Stimulated activated CD4-positive, alpha-beta T cell treated with anti-CD3 and anti-CD28 coated beads, Interleukin-1b, Interleukin-23, amount 100 ng/mL, for 48 hours (primary cell): ENCODE data around the gene NEGR1.

ENCODE experiments used
- DNase-seq: peaks from one replicate; pipeline ENCODE4 v3.0.0-alpha.2; 2020

NEGR1 gene

GRCh38 chr1:71532343-71532742, 750.0 kb downstream of the NEGR1 start:
- DNase-seq, result no peak

GRCh38 chr1:71526824-71527223, 755.5 kb downstream of the NEGR1 start:
- DNase-seq, result no peak

GRCh38 chr1:71522721-71523120, 759.6 kb downstream of the NEGR1 start:
- no peak for DNase-seq

DNA sequence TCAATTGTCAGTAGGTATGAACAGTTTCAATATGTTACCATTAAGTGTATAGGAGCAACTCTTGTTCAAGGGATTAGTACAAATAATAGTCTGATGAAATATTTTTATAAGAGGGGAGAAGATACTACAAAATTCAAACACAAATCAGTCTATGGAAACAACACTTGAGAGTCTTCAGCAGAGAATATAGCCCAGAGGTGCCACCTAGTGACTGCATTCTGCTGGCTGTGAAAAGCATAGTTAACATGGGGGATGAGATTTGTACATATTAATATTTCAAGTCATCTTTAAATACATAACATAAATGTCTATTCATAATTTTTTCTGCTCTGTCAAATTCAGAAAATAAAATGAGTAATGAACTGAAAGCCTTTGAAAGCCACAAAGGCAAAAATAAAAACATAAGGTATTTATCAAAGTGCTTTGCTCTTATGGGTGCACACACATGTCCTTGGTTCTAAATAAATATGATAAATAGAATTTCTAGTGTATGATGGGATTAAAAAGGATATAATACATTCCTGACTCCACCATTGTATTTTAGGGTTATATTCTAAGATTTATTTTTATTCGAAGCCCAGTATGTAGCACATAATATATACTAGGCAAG, 760.6 kb downstream of the NEGR1 start:
- DNase-seq, result no peak

GRCh38 chr1:71511505-71511904, 770.8 kb downstream of the NEGR1 start:
- DNase-seq, result no peak

- DNase-seq, result no peak
Observed at GRCh38 chr1:71510725-71511124, 771.6 kb downstream of the NEGR1 start.

GRCh38 chr1:71509051-71509595, 773.2 kb downstream of the NEGR1 start:
- no peak for DNase-seq

- DNase-seq, result no peak
Observed at GRCh38 chr1:71502006-71502405, 780.3 kb downstream of the NEGR1 start.

GRCh38 chr1:71498542-71498941, 783.8 kb downstream of the NEGR1 start:
- no peak for DNase-seq

DNA sequence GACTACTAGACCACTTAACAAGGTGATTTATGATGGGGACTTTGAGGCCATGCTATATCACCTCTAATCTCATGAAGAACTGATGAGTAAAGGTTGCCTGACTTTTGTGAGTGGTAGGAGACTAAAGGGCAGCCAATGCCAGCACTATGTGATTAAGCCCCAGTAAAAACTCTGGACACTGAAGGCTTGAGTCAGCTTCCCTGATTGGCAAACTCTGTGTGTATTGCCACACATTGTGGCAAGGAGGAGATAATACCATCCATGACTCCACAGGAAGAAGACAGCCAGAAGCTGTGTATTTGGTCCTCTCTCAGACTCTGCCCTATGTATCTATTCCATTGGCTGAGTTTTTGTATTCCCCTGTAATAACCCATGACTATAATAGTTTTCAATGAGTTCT, 788.2 kb downstream of the NEGR1 start:
- no peak for DNase-seq

- no peak for DNase-seq
Observed at GRCh38 chr1:71492298-71493041, 789.9 kb downstream of the NEGR1 start.

- no peak for DNase-seq
Observed at GRCh38 chr1:71490432-71490831, 791.9 kb downstream of the NEGR1 start.

- no peak for DNase-seq
Observed at GRCh38 chr1:71488555-71489252, 793.6 kb downstream of the NEGR1 start.

- DNase-seq, result no peak
Observed at GRCh38 chr1:71473331-71473730, 809.0 kb downstream of the NEGR1 start.

GRCh38 chr1:71465093-71465492, 817.2 kb downstream of the NEGR1 start:
- no peak for DNase-seq

- DNase-seq, result no peak
Observed at GRCh38 chr1:71464016-71464415, 818.3 kb downstream of the NEGR1 start.

- no peak for DNase-seq
Observed at GRCh38 chr1:71463144-71463543, 819.2 kb downstream of the NEGR1 start.

DNA sequence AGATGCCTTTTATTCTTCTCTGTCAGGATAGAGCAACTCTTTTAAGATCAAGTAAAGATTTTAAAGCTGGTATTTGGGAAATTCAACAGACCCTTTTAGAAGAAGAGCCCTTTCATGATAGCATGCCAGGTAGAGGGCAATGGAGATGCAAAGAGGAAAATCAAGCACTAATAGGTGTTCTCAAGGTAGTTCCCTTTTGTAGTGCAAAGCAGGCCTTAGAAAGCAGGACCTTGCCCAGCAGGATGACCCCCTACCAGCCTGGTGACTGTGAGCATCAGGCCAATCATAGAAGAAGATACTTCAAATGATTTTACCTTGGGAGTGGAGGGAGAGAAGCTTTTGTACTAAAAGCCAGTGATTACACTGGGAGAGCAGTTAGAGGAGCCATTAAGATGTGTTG, 820.1 kb downstream of the NEGR1 start:
- DNase-seq, result no peak

GRCh38 chr1:71461416-71461815, 820.9 kb downstream of the NEGR1 start:
- DNase-seq, result no peak

GRCh38 chr1:71448444-71448843, 833.9 kb downstream of the NEGR1 start:
- no peak for DNase-seq

DNA sequence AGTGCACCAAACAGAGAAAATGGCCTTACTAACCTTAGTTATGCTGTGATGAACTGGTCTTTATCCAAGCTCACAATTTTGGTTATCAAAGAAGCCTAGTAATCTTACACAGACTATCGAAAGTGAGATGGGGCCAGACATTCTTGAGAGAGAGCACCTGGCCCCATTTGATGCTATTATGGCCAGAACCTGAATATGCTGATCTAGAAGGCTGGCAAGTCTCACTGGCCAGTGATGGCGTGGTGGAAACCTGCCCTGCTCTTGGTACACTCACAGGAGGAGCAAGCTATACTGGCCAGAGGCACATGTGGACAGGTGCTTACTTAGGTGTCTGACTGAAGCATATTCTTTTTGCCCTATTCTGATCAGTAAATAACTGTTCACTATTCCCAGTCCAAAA, 843.7 kb downstream of the NEGR1 start:
- DNase-seq, result no peak

DNA sequence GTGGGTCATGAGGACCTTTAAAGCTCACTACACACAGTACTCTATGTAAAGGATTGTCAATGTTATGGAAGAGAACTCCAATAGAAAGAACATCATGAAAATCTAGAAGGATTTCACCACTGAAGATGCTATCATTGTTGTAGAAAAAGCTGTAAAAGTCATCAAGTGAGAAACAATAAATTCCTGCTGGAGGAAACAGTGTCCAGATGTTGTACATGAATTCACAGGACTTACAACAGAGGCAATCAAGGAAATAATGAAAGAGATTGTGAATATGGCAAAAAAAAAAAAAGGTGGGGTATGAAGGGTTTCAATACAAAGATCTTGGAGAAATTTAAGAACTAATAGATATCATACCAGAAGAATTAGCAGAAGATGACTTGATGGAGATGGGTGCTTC, 846.4 kb downstream of the NEGR1 start:
- no peak for DNase-seq

GRCh38 chr1:71434240-71434639, 848.1 kb downstream of the NEGR1 start:
- no peak for DNase-seq

DNA sequence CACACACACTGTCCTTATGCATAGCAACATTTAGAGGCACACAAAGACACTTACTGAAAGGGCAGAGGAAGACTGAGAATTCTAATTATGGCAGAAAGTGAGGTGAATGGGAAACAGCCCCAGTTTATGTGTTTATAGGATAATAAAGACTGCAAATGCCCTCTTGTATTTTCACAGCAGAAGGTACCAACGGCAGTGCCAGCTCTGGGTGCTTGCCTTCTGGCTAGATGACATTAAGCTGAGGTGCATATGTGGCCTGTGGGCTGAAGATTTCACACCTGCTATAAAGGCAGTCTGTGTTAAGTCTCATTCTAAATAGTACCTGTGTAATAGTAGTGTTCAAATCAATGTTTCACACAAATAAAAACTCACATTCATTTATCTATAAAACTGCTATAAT, 854.3 kb downstream of the NEGR1 start:
- no peak for DNase-seq
